Renal cortical epithelial cell (primary cell): ENCODE data around the gene ZNF284. TPM values are rescaled to one million over a fixed set of nuclear protein-coding genes. Genes with fewer than 3 reads are reported as not detected.

Experiments
- DNase-seq: peaks from one replicate; pipeline ENCODE4 v3.0.0-alpha.2; 2011; ENCODE audit warnings: low read depth
- total RNA-seq: library from RNA; depleted of rRNA; stranded (reverse); fragments of >200 nt; gene quantifications from 2 replicates; pipeline ENCODE4 v1.2.3, GENCODE V29; 2014

Gene ZNF284
- 2.1 and 4.4 TPM in 2 replicates for total RNA-seq

GRCh38 chr19:44071824-44072542 is at the start of gene ZNF284:
Gene ZNF284 (plus strand): TSS chr19:44072159. CDS start chr19:44076390, 4,231 bp downstream.
- peak; percentile 88 for DNase-seq

GRCh38 chr19:44024900-44025216 is 47.1 kb upstream of the ZNF284 start:
- no peak for DNase-seq

GRCh38 chr19:44025217-44025936 is 46.6 kb upstream of the ZNF284 start, which contains the start of gene ZNF222:
Gene ZNF222 (plus strand): TSS chr19:44025379. CDS start chr19:44025437, 58 bp downstream.
- peak; percentile 84 for DNase-seq

GRCh38 chr19:44026622-44027021 is 45.3 kb upstream of the ZNF284 start:
- no peak for DNase-seq

- DNase-seq, result no peak
Measured at GRCh38 chr19:44032001-44032610, 39.9 kb upstream of the ZNF284 start.

- DNase-seq, result no peak
Measured at GRCh38 chr19:44042147-44042546, 29.8 kb upstream of the ZNF284 start.

GRCh38 chr19:44050740-44051649 is 21.0 kb upstream of the ZNF284 start:
- peak; percentile 12 for DNase-seq

- DNase-seq, result peak; percentile 94
Measured at GRCh38 chr19:44051650-44052402, 20.1 kb upstream of the ZNF284 start, which contains the start of gene ZNF223. Gene ZNF223 (plus strand): TSS chr19:44052036. CDS start chr19:44055177, 3,141 bp downstream.

- DNase-seq, result no peak
Measured at GRCh38 chr19:44055870-44056269, 16.1 kb upstream of the ZNF284 start.

GRCh38 chr19:44059229-44059628 is 12.7 kb upstream of the ZNF284 start:
- no peak for DNase-seq

GRCh38 chr19:44061038-44061437 is 10.9 kb upstream of the ZNF284 start:
- DNase-seq, result no peak

GRCh38 chr19:44066305-44066704 is 5.7 kb upstream of the ZNF284 start:
- no peak for DNase-seq

GRCh38 chr19:44069415-44069814 is 2.5 kb upstream of the ZNF284 start:
- DNase-seq, result no peak

GRCh38 chr19:44072543-44073401 is 813 bp downstream of the ZNF284 start:
- peak; percentile 6 for DNase-seq

GRCh38 chr19:44076325-44076724 is 4.4 kb downstream of the ZNF284 start:
- DNase-seq, result no peak

GRCh38 chr19:44092108-44092507 is 20.1 kb downstream of the ZNF284 start:
- DNase-seq, result no peak

GRCh38 chr19:44093931-44094765 is 22.2 kb downstream of the ZNF284 start, which contains the start of gene ZNF224:
Gene ZNF224 (plus strand): TSS chr19:44094361. CDS start chr19:44097874, 3,513 bp downstream.
- peak; percentile 84 for DNase-seq

- no peak for DNase-seq
Measured at GRCh38 chr19:44107751-44108150, 35.8 kb downstream of the ZNF284 start.

GRCh38 chr19:44109458-44109857 is 37.5 kb downstream of the ZNF284 start:
- no peak for DNase-seq
